Vagina (tissue), 2 donors: ENCODE data around the gene CD300LD. TPM values are rescaled to one million over a fixed set of nuclear protein-coding genes. Genes with fewer than 3 reads are reported as not detected.
A peak's percentile ranks its signal among the peaks of the same experiment; 100 is the strongest.

ENCODE experiments used
- DNase-seq, 2 donors: peaks; one replicate each; pipeline ENCODE4 v3.0.0-alpha.2; 2017; ENCODE audit errors: extremely low spot score in 2 of 2
- H3K27ac ChIP-seq: fragments of 200-600 bp; sonication (generic); one replicate; pipeline ENCODE4 v1.5.1; 2019
- H3K27me3 ChIP-seq: fragments of 200-600 bp; sonication (generic); one replicate; pipeline ENCODE4 v1.5.1; 2019
- H3K36me3 ChIP-seq, 2 donors: fragments of 200-600 bp; sonication (generic); one replicate each; pipeline ENCODE4 v1.5.1; 2017 to 2019
- H3K4me1 ChIP-seq: fragments of 200-600 bp; sonication (generic); one replicate; pipeline ENCODE4 v1.5.1; 2019
- H3K4me3 ChIP-seq, 2 donors: fragments of 200-600 bp; sonication (generic); 1 replicate in 1 of 2; 2 replicates in 1 of 2; pipeline ENCODE4 v1.5.1; 2016 to 2019
- H3K9me3 ChIP-seq: fragments of 200-600 bp; sonication (generic); one replicate; pipeline ENCODE4 v1.5.1; 2019
- POLR2A ChIP-seq, 2 donors: fragments of 450-650 bp; IDR thresholded peaks; one replicate each; pipeline ENCODE4 v1.6.1; 2017; ENCODE audit warnings: antibody characterized with exemption in 2 of 2, mild to moderate bottlenecking in 2 of 2, moderate library complexity in 2 of 2
- POLR2AphosphoS5 ChIP-seq, 2 donors: sonication (generic); formaldehyde crosslinking; IDR thresholded peaks; one replicate each; pipeline ENCODE4 v1.9.0; 2017; ENCODE audit warnings: antibody characterized with exemption in 2 of 2, mild to moderate bottlenecking in 2 of 2, low read depth in 1 of 2; ENCODE audit not compliant: insufficient read depth in 1 of 2
- intact Hi-C: fragments of 100-400 bp; cut with DNase I; formaldehyde crosslinking; loops from one replicate; pipeline ENCODE4 v1.15.1; 2023
- total RNA-seq: library from RNA; depleted of rRNA; stranded (reverse); fragments of >200 nt; gene quantifications from one replicate; pipeline ENCODE4 v1.2.3, GENCODE V29; 2016
- TF ChIP-seq, protein P1 (sequence below), 3 experiments: fragments of 450-650 bp in 2 of 3; fragments of 200-600 bp in 1 of 3; sonication (generic) in 1 of 3; IDR thresholded peaks; one replicate each; pipeline ENCODE4 v1.5.1; 2017 to 2019; ENCODE audit warnings: antibody characterized with exemption in 3 of 3, mild to moderate bottlenecking in 2 of 3, moderate library complexity in 2 of 3

CD300LD gene
- total RNA-seq, 1 donor from 2014 or later, result not detected

DNA sequence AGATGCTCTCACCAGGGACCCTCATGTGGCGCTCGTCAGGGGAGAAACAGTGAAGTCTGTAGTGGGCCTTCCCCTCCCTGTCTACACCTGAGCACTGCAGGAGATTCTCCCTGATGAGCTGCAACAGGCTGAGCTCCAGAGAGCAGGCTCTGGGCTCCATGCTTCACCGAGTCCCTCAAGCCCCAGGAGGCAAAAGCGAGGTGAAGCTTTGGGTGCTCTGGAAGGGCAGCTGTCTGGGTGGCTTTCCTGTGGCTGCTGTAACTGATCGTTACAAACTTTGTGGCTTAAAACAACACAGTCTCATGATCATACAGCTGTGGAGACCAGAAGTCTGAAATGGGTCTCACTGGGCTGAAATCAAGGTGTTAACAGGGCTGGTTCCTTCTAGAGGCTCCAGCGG, 12.1 kb upstream of the CD300LD start:
- intact Hi-C loops, result no loop called here
- H3K27ac ChIP-seq, result peak overlapping the region; percentile 78
- H3K4me1 ChIP-seq, result peaks cover 20% of the 10 kb centered on the region
- H3K27me3 ChIP-seq, result no peaks in the 10 kb centered on the region
- TF ChIP-seq POLR2AphosphoS5 (IDR thresholded peaks at IDR 0.05; ENCODE audit: insufficient read depth in 1 of 2, low read depth in 1 of 2), result no peak
- TF ChIP-seq POLR2A (IDR thresholded peaks at IDR 0.05), result no peak
- TF ChIP-seq, protein P1, sequence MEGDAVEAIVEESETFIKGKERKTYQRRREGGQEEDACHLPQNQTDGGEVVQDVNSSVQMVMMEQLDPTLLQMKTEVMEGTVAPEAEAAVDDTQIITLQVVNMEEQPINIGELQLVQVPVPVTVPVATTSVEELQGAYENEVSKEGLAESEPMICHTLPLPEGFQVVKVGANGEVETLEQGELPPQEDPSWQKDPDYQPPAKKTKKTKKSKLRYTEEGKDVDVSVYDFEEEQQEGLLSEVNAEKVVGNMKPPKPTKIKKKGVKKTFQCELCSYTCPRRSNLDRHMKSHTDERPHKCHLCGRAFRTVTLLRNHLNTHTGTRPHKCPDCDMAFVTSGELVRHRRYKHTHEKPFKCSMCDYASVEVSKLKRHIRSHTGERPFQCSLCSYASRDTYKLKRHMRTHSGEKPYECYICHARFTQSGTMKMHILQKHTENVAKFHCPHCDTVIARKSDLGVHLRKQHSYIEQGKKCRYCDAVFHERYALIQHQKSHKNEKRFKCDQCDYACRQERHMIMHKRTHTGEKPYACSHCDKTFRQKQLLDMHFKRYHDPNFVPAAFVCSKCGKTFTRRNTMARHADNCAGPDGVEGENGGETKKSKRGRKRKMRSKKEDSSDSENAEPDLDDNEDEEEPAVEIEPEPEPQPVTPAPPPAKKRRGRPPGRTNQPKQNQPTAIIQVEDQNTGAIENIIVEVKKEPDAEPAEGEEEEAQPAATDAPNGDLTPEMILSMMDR (IDR thresholded peaks at IDR 0.05), result no peak
- H3K36me3 ChIP-seq, result no peaks in the 10 kb centered on the region
- H3K4me3 ChIP-seq, result no peak overlapping the region
- H3K9me3 ChIP-seq, result no peaks in the 10 kb centered on the region
- DNase-seq, result no peak

DNA sequence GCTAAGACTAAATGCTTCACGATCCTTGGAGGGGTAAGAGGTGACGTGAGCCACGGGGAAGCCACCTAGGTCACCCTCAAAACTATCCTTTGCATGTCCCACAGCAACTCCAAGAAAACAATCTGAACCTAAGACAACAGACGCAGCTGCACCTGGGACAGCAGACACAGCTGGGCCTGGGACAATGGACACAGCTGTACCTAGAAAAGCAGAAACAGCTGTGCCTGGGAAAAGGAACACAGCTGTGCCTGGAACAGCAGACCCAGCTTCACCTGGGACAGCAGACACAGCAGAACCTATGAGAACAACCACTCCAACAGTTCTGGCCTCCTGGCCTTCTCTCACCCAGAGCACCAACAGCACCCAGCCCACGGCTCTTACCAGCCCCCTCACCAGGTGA, 11.7 kb upstream of the CD300LD start:
- no peaks in the 10 kb centered on the region for H3K9me3 ChIP-seq
- H3K4me1 ChIP-seq, result peaks cover 20% of the 10 kb centered on the region
- peak overlapping the region; percentile 78 for H3K27ac ChIP-seq
- H3K4me3 ChIP-seq, result no peak overlapping the region
- intact Hi-C loops, result no loop called here
- DNase-seq, result no peak
- no peaks in the 10 kb centered on the region for H3K36me3 ChIP-seq
- TF ChIP-seq POLR2A (IDR thresholded peaks at IDR 0.05) (no peak), POLR2AphosphoS5 (IDR thresholded peaks at IDR 0.05; ENCODE audit: insufficient read depth in 1 of 2, low read depth in 1 of 2) (no peak)
- TF ChIP-seq, protein P1 (IDR thresholded peaks at IDR 0.05), result no peak
- no peaks in the 10 kb centered on the region for H3K27me3 ChIP-seq

DNA sequence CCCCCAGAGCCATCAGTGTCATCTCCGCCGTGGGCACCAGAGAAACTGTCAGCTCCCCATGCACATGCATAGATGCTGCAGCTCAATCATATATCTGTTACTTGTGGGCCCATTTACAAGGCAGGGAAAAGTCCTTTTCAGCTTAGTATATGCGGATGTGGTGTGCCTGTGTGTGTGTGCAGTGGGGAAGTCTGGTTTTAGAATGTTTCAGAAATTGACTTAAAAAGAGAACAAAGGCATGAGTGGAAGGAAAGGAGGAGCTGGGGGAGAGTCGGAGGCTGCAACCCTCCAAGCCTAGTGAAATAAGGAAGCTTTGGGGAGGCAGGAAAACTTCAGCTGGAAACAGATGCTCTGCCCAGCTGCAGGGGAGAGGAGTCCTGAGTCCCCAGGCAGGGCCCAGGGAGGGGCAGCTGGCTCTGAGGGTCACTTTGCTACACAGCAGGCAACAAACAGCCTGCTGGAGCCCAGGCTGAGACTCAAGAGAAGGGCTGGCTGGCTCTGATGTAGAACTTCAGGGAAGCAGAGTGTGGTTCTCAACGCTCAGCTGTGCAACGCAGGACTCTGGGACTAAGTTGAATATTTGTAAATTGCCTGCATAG, 11.1 kb upstream of the CD300LD start:
- H3K4me1 ChIP-seq, result peaks cover 20% of the 10 kb centered on the region
- no peaks in the 10 kb centered on the region for H3K36me3 ChIP-seq
- no peak for TF ChIP-seq POLR2A (IDR thresholded peaks at IDR 0.05)
- TF ChIP-seq POLR2AphosphoS5 (IDR thresholded peaks at IDR 0.05; ENCODE audit: insufficient read depth in 1 of 2, low read depth in 1 of 2), result no peak
- TF ChIP-seq, protein P1 (IDR thresholded peaks at IDR 0.05), result no peak
- intact Hi-C loops, result no loop called here
- H3K27me3 ChIP-seq, result no peaks in the 10 kb centered on the region
- H3K27ac ChIP-seq, result no peak overlapping the region
- H3K9me3 ChIP-seq, result no peaks in the 10 kb centered on the region
- DNase-seq, result no peak
- no peak overlapping the region for H3K4me3 ChIP-seq

DNA sequence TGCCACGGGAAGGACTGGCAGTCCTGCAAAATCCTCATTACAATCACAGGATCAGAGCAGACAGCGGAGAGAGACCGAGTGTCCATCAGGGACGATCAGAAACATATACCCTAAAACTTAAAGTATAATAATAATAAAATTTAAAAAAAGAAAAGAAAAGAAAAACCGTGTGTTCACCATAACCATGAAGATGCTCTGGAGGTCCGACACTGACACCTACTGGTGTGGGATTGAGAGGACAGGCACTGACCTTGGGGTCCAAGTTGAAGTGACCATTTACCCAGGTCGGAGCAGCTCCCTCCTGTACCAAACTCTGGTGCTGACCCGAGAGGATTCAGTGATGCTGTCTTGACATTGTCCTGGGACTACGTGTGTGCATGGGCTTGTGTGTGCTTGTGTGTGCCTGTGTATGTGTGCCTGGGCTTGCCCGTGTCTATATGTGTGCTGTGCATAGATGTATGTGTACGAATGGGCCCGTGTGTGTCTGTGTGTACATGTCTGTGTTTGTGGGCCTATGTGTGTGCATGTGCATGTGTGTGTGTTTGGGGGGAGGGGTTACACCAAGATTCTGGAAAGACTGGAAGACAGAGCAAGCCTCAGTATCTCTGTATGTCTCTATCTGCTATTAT, 10.0 kb upstream of the CD300LD start:
- H3K4me3 ChIP-seq, result no peak overlapping the region
- H3K4me1 ChIP-seq, result peaks cover 20% of the 10 kb centered on the region
- intact Hi-C loops, result no loop called here
- H3K27me3 ChIP-seq, result no peaks in the 10 kb centered on the region
- DNase-seq, result no peak
- no peak overlapping the region for H3K27ac ChIP-seq
- no peaks in the 10 kb centered on the region for H3K36me3 ChIP-seq
- TF ChIP-seq POLR2A (IDR thresholded peaks at IDR 0.05) (no peak), POLR2AphosphoS5 (IDR thresholded peaks at IDR 0.05; ENCODE audit: insufficient read depth in 1 of 2, low read depth in 1 of 2) (no peak)
- TF ChIP-seq, protein P1 (IDR thresholded peaks at IDR 0.05), result no peak
- H3K9me3 ChIP-seq, result no peaks in the 10 kb centered on the region

DNA sequence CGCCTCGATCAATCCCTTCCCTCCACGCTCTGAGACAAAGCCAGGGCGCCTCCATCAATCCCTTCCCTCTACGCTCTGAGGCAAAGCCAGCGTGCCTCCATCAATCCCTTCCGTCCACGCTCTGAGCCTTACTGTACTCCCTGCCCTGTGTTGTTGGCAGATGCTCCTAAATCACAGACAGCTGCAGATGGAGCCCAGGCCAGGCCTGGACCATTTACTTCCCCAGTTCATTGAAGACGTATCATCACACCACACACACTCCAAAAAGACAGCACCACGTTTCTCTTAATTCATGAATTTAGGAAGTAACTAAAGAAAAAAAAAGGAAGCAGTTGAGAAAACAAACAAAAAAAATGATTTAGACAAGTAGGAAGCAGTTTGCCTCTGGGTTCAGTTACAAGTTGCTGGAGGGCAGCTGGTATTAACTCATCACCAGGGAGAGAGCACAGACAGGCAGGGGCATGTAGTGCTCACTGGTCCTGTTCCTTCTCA, 7.4 kb upstream of the CD300LD start:
- DNase-seq, result no peak

More for the DNA sequence above, 7.4 kb upstream of the CD300LD start:
- no peak for TF ChIP-seq POLR2AphosphoS5 (IDR thresholded peaks at IDR 0.05; ENCODE audit: insufficient read depth in 1 of 2, low read depth in 1 of 2)
- TF ChIP-seq, protein P1 (IDR thresholded peaks at IDR 0.05), result no peak
- no peak for TF ChIP-seq POLR2A (IDR thresholded peaks at IDR 0.05)
- Histone ChIP-seq H3K4me1 (peaks cover 6% of the 10 kb centered on the region), H3K4me3 (no peak overlapping the region), H3K9me3 (no peaks in the 10 kb centered on the region), H3K27ac (no peak overlapping the region), H3K27me3 (no peaks in the 10 kb centered on the region), H3K36me3 (no peaks in the 10 kb centered on the region)
- intact Hi-C loops, result no loop called here
